Forelimb muscle (tissue), 1 donor: Measurements from ENCODE around the gene CNMD. TPM values are rescaled to one million over a fixed set of nuclear protein-coding genes. Genes with fewer than 3 reads are reported as not detected.

Source experiments
- DNase-seq: peaks from one replicate; pipeline ENCODE4 v3.0.0-alpha.2; 2013; ENCODE audit warnings: low read depth
- polyA plus RNA-seq: library from polyadenylated mRNA; unstranded; fragments of 120-200 nt; gene quantifications from one replicate; pipeline ENCODE4 v1.2.1, GENCODE V29; 2013; ENCODE audit not compliant: insufficient read length

The CNMD gene
- 0.57 TPM for polyA plus RNA-seq

DNA sequence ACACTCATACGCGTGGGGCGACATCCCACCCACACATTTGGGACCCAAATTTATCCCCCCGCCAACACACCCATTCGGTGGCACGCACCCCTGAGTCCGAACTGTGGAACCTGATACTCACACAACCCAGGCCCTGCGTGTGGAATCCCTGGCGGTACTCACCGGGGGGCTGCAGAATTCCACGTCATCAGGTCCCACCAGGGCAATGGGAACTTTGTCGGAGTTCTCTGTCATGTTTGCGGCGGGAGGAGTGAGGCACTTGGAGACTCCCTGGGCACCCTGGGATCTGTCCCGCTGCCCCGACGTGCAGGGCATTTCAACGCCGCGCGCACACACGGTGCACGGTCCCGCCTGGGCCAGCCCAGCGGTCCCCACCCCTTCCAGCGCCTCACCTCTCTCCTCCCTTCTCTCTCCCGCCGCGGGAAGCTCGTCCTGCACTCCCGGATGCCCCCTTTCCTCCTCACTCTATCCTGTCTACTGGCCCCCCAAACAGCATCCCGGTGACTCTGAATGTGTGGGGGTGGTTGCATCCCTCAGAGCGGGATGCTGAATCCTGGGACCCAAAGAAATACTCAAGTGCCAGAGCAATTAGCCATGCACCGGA, at the start of gene CNMD:
Gene CNMD (minus strand): TSS at position 353 of the 604 bp plus-strand sequence. CDS start 119 bp downstream, at position 234.
- DNase-seq, result no peak

DNA sequence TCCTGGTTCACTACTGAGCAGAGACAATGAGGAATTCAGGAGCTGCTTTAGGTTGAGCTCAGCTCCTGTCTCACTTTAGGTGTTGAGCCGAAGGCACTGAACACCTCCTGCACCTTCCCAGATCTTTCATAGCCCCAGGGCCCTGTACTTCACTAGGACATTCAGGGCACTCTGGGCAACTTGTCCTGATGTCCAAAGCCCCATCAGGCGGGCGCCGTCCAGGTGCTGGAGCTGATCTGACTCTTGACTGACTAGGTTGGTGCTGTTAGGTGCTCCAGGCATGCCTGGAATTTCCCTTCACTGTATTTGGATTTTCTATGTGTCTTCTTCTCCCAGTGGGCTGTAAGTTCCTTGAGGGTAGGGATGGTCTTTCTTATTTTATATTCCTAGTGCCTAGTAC, 48.4 kb upstream of the CNMD start:
- DNase-seq, result no peak

DNA sequence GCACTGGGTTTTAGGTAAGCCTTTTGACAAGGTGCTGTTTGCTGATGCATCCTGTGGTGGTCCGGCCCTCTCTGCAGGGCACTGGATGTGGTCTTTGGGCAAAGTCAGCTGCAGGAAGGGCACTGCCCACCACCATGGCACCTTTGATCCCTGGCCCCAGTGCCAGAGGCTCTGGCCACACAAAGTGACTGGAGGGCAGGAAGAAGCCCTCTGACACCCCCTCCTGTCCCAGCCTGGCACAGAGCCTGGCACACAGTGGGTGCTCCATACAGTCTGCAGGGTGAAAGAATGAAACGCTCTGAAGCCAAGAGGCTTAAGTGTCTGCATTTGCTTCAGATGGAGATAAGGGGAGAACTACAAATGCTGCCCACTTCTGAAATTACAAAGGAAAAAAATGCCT, 47.6 kb upstream of the CNMD start:
- no peak for DNase-seq

DNA sequence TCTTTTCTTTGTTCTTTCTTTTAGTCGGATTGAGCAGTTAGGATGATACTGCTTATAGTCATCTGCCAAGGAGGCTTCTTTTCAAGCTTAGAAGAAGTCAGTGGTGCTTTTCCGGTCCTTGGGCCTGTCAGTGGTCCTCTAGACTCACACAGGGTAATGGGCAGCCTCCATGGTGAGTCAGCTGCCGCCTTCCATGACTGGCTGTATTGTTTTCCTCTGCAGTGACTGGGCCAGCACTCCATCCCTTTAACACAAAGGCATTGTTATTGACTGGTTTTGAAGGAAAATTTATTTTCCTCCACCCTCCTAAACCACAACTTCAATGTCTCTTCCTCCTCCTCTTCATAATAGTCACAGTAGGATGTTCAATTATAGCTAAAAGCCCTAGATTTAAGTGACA, 47.1 kb upstream of the CNMD start:
- no peak for DNase-seq

DNA sequence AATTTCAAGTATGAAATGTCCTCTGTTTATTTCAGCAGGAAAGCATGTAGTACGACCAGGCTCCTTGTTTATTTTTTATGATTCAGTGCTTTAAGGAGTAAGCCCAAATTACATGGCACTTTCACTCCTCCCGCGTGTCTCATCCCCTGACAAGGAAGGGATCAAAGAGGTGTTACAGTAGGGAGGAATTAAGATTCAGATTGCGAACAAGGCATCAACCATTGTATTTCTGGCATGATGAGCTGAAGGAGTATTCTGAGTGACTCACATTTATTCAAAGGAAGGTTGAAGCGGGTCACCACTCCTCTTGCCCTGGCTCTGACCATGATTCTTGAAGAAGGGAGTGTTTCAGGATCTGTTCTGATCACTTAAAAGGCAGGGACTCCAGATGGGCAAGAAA, 46.1 kb upstream of the CNMD start:
- DNase-seq, result no peak

DNA sequence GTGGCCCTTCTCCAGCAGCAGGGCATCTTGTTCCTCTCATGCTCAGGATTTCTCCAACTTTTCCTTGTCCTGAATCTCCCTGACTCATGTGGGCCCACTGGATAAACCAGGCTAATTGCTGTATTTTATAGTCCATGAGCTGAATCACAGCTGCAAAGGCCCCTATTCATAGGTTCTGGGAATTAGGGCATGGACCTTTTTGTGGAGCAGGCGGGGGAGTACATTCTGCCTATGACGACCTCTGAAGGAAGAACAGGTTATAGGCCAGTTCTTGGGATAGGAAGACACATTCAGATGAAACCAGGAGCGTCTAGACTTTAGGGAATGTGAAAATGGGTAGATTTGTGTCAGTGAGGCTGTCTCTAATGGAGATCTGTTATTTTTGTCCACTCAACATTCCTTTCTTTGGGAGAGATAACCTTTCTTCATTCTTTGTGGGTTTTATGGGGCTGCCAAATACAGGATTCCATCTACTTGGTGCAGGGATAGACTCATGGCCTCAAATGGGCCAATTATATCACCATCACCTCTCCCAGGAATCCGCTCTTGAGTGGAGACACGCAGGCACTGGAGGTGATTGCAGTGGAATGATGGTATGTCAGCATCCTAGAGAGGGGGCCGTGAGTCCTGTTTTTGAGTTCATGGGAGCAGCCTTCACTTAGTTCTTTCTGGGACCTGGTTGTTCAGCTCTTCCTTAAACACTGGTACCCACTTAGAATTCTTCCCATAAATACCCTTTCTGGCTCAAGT, 45.1 kb upstream of the CNMD start:
- no peak for DNase-seq

DNA sequence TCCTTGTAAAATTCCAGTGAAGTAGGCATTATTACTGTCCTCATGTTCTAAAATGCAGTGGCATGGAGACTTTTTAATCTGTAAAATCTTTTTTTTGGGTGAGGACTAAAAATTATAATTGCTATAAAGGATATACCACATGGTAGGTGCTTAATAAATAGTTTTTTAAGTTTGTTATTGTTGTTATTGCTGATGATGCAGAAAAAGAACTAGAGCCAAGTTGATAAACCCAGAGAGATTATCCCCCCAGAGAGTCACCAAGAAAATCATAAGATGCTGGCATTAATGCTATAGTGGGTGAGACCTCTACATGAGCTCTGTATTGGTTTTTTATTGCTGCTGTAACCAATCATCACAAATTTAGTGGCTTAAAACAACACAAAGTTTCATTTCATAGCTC, 44.3 kb upstream of the CNMD start:
- DNase-seq, result no peak

DNA sequence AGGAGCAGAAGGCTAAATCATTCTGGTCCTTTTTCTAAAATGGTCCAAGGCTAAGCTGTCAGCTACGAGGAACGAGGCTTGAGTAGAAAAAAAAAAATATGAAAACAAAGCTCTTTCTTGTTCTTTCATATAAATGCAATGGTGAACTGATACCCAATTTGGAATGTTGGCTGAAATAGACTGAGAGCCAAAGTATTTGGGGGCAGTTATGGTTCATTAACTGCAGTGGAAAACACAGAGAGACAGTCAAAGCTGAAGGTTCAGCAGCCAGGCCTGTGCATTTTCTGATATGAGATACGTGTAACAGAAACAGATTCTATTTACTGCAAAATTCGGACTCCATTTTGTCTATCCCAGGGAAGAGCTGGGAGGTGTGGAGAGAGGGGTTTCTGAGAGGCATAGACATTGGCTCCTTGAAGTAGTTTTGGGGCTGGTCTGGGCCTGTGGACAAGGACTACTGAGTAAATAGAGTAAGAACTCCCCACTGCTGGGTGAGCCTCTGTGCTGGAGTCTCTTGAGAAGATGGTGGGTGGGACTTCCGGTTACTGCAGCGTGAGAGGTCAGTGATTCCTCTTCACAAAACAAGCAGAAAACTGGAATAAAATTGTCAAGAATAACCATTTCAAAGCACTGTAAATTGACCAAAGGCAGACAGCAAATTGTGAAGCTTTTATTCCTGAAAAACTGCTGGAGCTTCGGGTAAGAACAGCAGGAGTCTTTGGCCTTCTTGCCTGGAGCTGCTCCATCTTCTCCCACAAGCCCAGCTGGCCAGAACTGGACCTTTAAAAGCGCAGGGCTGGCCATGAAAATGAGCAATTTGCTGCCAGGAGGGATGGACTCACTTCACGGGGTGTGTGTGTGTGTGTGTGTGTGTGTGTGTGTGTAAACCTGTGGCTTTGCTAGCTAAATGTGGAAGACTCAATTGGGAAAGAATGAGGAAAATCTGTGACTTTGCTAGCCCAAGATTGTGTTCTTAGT, 43.1 kb upstream of the CNMD start:
- no peak for DNase-seq

DNA sequence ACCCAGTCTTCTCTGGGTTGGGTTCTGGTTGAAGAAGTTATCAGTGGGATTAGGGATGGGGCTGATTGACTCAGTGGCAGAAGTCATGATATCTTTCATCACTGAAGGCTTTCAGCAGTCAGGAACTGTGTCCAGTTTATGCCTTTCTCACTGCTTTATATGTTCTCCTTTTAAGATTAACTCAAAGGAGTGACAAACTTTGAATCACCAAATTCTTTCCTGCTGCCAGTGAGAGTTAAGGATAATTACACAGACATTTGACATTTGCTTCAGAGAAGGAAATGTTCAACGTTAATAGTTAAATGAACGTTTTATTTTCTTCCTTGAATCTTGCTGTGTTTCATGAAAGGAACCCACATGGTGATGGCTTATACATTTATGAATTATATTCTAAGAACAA, 41.0 kb upstream of the CNMD start:
- DNase-seq, result no peak

DNA sequence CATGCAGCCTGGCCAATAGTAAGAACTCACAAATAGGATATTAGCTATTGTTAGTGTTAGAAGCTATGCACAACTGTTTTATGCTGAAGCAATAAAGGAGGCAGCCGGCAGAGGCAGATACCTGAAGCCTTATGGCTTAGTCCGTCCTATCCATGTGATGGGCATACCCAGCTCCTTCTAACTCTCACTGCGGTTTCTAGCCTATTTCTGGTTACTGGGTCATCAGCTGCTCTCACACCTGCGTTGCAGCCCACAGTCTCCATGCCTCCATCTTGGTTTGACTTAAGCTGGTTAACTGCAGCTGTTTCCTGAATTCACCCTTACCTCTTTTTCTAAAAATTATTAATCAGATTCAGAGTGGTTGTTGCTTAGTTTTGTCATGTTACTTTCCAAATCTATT, 40.5 kb upstream of the CNMD start:
- no peak for DNase-seq

DNA sequence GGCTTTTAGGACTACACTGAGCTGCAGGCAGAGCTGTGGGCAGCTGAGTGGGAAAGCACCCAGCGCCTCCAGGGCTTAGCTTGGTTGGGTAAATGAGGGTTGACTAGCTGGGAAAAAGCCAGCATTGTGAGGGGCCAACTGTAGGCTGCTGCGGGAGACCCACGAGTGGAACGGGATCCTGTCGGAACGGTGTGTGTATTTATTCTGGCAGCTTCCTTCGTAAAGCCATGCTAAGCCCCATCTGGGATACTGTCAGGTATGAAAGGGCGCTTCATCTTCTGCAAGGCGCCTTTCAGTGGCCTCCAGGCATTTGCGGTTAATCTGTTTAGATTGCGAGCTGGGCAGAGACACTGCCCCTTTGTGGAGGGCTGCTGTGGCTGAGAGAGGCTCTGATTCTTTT, 39.5 kb upstream of the CNMD start:
- no peak for DNase-seq

DNA sequence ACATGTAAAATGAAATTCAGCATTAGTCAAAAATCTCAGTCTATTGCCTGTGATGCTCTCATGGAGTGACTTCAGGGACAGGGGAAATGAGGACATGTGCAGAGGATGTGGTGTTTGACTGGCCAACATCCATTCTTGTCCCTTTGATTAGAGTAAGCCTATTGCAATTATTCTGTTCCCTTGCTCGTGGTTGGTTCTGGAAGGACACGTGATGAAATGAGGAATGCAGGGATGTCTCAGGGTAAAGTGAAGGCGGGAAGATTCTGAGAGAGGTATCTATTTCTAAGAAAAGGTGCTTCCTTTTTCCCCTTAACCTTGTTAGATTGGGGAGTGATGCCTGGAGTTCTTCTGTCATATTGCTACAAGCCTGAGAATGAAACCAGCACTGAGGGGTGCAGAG, 37.1 kb upstream of the CNMD start:
- no peak for DNase-seq

DNA sequence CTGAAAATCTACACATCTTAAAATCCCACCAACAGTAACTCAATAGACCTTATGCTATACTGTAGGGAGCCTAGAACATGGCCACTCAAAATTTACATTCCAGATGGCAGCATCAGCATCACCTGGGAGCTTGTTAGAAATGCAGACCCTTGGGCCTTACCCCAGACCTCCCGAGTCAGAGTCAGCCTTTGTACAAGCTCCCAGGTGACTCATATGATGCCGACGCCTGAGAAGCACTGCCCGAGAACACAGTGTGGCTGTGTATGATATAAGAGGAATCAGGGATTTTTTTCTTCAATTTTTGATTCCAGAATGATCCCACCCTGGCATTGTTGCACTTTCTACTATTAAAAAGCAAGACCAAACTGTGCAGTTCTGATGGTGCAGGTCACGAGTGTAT, 35.9 kb upstream of the CNMD start:
- no peak for DNase-seq

DNA sequence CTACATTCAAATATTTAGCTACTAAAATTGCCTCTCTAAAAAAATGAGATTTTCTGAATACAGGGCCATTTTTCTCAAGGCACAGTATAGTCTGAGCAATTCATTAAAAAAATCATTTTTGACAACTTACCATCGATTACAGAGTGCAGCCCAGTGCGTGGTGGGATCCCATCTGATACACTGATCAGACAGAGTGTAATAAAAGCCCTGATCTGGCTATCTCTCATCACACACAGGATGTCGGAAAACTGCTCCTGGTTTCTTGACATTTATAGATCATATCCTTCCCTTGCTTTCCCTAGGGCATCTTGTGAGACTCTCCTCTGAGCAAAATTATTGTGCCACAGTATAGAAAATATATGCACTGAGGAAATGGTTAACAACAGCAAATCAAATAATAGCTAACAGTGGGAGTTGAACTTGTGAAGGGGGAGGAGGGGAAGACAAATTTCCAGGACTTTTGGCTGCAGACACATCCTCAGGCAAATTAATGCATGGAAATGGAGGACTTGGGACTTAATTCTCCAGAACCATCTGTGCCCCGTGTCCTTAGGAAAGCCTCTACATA, 28.4 kb upstream of the CNMD start:
- no peak for DNase-seq

DNA sequence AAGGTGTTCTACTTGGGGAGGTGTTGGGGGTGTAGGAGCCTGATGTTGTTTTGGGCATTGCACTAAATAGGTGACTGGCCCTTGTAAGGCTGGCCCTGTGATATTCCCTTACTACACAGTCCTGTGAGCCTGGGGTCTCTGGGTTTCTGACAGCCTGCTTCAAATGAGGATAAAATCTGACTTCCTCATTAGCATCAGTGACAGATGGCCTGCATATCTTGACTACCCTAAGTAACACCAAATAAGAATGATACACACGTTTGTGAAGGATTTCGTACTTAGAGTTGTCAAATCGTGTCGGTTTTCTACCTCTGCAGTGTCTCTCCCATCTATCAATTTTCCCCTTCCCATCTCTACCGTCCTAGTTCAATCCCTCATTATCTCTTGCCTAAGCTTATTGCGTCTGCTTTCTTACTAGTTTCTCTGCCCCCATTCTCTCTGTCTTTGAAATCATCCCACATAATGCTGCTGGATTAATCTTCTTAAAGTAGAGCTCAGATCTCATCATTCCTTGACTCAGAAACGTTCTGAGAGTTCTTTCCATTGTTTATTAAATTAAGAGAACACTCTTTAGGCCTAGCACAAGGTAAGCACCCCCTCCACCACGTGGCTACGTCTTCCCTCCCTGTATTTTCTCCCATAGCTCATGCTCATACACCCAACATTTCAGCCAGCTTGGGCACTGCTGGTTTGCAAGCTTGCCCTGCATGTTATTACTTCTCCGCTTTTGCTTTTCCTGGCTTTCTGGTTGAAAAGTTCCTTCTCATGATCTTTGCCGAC, 26.2 kb upstream of the CNMD start:
- no peak for DNase-seq

DNA sequence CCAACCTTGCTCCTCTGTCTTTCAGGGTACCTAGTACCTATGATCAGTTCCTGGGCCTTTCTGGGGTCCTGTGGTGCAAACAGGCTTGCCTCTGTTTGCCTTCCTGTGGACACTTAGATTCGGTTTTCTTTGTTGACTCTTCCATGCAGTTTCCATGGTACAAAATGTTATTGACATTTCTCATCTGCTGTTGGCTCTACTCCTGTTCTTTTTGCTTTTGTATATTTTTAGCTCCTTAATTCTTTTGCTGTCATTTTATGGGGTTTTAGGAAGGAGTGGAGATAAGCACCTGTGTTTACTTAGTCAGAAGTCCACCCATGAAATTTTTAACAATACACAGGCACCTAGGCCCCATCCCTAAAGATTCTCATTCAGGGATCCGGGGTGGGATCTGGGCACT, 20.5 kb upstream of the CNMD start:
- DNase-seq, result no peak

DNA sequence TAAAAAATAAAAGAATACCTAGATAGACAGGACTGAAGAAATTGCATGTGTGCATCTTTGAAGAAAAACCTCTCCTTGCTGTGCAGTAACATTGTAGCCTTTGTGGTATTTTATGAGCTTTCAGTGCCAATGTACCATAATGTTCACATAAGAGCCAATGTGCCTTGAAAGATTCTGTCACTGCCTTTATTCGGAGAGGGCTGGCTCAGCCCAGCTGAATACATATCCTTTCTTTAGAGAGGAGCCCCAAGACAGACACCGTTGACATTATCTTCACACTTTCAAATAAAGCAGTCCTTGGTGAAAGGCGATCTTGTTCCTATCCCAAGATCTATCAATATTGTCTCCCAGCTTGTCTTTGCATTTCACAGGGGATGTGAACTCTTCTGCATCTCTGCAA, 18.5 kb upstream of the CNMD start:
- no peak for DNase-seq

DNA sequence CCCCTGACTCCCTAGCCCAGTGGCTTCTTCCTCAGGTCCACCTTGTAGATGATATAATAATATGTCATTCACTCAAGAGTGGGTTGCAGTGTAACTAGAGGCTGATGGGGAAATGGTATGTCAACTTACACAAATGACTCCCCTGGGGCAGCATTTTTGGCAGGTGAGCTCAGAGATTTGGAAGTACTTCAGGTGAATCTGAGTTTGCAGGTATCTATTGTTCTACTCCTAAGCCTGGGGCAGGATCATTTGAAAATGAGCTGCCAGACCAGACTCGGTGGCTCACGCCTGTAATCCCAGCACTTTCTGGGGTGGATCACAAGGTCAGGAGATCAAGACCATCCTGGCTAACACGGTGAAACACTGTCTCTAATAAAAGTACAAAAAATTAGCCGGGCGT, 11.6 kb upstream of the CNMD start:
- DNase-seq, result no peak

DNA sequence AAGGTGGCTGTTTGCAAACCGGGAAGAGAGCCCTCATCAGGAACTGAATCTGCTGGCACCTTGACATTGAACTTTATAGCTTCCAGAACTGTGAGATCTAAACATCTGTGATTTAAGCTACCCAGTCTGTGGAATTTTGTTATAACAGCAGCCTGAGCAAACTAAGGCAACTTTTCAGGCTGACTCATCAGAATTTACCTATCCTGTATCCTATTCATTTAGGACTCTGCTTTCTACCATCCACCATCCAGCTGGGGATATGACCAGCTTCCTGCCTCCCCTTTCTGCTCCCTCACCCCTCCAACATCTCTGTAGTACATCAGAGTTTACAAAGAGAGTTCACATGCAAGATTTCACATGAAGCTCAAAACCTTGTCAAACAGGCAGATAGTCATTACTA, 11.1 kb upstream of the CNMD start:
- DNase-seq, result no peak

DNA sequence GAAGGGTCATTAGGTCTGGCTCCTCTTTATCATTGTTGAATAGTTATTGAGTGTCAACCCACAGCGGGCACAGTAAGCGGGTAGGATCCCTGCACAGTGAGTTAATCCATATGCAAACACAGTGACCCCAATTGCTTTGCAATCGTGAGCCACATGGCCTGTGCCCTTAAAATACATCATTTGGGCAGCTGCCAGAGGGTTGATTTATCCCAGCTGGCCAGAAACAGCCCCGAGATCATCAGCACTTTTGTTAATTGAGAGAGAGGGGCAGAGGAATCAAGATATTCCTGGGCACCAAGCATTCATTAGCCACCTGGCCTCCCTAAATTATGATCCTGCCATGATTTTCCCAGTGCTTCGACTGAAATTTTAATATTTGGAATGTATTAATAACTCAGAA, 9.8 kb upstream of the CNMD start:
- no peak for DNase-seq

DNA sequence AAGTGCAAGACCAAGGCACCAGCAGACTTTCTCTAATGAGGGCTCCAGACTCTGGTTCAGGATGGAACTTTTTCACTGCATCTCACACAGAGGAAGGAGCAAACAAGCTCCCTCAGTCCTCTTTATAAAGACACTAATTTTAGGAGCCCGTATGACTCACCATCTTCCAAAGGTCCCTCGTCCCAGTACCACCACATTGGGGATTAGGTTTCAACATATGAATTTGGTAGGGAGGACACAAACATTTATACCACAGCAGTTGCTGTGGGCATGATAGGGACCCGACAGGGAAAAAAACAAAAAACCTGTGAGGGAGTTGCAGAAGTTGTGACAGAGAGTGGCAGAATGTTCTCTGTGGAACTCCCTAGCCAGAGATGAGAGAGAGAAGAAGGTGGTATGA, 6.5 kb upstream of the CNMD start:
- no peak for DNase-seq
